SKM-1 treated with dmso at 0.1 percent for 144 hours (cell line): ENCODE measurements around the gene STK25.
"Not testable (repeated sequence)": the region's sequence is repeated elsewhere in the genome, so short reads cannot be mapped to it uniquely, and the experiment has no call there.

Source experiments
- DNase-seq: peaks from one replicate; lab custom pipeline; 2025; ENCODE audit not compliant: unreplicated experiment; lab: John Stamatoyannopoulos, UW

STK25 gene

DNA sequence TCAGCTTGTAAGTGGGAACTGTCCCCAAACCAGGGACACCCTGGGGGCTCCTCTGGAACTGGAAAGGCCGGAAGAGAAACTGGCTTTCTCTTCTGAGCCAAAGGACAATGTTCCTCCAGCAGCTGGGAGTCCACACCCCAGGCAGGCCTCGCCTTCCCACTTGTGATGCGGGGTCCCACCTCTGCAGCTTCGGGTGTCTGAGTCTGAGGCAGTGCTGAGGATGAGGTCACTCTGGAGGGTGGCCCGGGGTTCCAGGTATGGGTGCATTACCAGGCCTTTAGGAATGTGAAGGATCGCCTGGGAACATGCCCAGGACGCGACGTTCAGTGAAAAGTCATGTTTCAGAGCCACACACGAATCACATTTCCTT lies 32.0 kb upstream of the STK25 start:
- DNase-seq, result no peak

DNA sequence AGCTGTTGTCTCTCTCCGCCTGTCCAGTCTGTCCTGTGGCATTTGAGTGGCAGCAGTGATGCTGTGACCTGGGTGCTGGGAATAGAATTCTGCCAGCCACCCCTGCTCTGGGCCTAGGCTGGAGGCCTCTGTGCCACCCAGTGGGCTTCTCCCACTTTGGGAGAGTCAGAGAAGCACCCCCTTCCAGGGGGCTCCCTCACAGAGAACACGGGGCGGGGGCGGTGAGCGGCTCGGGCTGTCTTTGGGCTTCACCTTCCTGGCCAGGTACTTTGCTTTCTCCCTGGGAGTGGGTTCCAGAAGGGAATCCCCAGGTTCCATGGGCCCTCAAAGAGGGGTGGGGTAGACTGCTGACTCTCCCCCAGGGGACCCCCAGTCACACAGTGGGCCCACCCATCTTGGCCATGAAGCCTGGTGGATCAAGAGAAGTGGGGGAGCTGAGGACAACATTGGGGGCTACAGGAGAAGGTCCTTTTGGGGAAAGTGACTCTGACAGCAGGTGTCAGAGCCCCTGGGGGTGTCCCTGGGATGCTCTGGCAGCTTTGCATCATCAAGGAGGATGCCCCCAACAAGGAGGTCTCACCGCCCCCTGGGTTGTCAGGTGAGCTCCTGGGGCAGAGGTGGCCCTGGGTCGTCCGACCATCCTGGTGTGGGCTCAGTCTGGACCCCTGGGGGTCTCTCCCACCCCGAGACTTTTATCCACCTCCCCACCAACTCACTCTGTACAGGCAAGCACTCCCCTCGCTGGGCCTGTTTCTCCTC lies 31.4 kb upstream of the STK25 start:
- DNase-seq, result no peak

DNA sequence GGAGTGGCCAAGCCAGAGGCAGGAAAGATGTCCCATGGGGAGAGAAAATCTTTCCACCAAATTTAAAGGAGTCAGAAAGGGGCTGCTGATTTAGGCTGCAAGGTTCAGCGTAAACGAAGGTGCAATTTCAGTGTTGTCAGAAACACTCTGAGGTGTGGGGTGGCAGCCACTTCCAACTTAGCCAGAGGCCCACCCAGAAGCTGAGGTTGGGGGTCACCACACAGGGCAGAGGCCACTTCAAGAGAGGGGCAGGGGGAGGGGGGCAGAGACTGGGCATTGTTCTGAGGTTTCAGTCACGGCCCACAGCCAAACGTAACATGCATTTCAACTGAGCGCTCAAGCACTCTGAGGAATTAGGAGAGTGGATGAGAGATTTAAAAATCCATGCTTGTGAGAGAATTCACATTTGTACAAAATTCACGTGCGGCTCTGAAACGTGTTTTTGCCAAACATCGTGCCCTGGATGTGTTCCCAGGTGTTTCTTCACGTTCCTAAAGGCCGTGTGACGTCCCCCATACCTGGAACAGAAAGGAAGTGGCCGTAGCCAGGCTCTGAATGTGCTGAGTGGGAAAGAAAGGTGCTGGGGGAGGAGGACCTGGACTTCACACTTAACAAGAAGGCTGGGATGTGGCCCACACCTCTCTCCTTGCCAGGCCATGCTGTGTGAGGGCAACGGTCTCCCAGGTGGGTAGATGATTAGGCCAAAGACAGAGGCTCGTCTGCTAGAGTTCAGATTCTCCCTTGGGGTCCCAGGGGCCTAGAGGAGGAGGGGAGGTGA lies 30.6 kb upstream of the STK25 start:
- DNase-seq, result no peak

DNA sequence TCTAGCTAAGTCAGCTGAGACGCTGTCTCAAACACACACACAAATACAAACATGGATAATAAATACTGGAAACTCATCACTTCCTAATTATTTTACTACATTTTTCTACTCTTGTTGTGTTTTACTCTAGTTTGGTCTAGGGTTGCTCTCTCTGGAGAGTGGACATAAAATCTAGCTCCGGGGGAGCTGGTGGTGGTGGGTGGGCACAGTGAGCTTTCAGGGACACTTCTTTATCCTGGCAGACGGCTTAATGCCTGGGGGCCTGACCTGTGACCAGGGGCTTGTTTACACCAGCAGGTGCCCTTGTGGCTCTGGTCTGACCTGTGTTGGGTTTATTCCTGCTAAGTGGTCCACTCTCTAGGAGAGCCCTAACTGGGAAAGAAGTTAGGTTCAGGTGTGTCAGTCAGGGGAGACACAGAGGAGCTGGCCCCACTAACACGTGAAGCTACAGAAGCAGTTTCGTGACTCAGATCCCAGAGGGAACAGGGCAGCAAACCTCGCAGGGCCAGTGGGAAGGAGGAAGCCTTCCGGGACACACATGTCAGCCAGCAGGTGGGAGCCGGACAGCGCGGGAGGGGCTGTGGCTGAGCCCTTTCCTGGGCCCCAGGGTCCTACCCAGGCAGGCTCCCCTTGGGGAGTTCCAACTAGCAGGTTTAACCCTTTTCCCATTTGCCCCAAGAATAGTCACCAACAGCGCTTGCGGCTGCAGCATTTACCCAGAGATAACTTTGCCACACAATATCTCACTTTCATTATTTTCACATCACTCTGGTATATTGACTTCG lies 27.7 kb upstream of the STK25 start:
- DNase-seq, result no peak

DNA sequence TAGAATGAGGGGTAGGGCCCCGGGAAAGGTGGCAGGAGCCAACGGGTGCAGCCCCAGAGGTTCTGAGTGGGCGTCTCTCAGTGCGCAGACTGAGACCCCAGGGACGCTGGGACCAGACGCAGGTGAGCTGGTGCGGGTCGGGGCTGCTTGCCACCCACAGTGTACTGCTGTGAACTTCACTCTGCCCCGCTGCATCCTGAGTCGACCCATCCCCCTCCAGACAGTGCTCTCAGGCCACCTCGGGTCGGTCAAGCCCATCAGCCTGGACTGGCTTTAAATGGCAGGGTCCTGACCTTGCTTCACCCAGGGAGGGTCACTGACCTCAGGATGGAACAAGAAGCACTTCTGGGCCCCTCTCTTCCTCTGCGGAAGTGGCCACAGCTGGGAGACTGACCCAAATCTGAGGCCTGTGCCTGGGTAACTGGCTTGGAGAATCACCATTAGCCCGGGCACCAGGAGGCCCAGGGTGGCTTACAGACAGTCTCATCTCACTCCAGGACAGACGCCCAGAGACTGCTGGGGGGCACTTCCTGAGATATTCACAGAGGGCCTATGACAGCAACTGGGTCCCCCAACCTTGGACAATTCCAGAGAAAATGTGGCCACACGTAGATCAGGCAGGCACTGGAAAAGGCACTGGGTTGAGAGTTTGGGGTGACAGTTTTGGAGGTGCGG lies 26.5 kb upstream of the STK25 start:
- no peak for DNase-seq

DNA sequence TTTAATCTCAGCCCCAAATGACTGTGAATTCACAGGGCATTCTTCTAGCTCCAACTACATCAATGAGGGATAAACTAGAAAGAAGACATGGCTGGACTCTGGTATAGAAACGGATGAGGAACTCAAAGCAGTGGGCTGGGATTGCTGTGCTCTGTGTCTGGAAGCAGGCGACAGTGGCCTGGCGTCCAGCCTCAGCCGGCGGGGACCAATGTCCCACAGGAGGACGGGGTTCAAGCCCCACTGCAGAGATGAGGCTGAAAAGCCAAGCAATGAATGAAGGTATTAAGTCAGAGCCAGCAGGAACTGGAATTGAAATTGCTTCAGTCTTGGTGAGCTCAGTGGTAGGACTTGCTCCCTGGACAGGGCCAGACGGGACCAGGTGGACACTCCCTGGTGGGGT lies 25.9 kb upstream of the STK25 start:
- no peak for DNase-seq

DNA sequence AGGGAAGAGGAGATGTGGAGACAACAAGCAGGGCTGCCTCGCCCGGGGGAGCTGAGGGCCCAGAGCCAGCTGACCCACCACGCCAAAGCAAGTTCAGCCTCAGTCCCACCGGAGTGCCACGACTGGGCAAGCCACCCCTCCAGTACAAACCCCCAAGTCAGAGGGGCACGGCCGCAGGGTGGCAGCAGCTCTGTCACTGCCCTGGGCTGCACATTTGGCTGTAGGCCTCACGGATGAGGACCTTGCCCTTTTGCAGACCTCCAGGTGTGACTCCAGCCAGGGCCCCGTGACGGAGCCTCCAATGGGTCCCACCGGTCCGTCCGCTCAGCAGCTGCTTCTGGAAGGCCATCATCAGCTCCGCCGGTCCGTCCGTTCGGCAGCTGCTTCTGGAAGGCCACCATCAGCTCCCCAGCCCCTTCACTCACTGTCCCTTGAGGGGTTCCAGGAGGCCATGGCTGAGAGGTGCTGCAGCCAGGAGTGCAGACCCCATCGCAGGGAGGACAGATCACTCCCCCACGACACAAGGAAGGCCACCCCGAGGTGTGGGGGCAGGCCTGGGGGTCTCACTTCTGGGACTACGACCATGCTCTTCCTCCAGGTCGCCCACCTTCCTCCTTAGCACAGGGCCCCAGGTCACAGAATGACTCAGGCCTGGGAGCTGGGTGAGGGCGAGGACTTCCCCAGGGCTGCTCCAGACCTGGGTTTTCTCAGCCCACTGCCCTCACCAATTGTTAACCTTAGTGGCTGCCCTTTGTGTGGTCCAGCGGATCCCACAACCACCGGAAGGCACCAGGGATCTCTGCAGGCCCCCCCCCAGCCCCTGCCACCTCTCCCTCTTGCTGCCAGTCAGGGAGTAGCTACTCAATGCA lies 24.6 kb upstream of the STK25 start:
- no peak for DNase-seq

DNA sequence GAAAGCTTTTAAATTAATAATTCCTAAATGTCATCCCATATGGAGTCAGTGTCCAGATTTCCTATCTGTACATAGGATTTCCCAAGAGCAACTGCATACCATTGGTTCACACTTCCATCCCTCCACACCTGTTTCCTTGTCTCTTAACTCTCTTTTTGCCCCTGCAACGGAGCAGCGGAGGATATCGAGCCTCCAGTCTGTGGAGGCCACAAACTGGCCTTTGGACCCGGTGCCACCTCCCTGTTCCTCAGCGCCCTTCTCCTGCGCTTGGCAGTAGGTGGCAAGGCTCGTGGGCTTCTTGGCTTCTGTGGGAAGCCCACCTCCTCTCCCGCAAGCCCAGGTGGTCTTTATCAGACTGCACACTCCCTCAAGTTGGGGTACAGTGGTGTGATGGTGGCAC lies 23.8 kb upstream of the STK25 start:
- no peak for DNase-seq

DNA sequence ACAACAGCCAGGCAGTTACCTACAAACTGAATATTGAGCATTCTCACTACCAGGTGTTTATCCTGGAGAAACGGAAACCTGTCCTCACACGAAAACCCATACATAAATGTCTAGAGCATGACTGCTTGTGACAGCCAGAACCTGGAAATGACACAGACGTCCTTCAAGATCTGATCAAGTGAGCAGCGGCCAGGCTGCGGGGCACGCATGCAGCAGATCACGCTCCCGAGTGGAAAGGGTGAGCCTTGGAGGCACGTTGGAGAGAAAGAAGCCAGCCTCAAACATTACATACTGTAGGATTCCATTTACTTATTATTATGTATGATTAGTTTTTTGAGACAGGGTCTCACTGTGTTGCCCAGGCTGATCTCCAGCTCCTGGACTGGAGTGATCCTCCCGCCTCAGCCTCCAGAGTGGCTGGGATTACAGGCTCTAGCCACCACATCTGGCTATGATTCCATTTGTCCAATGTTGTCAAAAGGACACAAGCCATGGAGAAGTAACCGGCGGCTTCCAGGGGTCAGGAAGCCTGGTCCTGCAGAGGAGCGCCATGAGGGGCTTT lies 22.9 kb upstream of the STK25 start:
- DNase-seq, result no peak

DNA sequence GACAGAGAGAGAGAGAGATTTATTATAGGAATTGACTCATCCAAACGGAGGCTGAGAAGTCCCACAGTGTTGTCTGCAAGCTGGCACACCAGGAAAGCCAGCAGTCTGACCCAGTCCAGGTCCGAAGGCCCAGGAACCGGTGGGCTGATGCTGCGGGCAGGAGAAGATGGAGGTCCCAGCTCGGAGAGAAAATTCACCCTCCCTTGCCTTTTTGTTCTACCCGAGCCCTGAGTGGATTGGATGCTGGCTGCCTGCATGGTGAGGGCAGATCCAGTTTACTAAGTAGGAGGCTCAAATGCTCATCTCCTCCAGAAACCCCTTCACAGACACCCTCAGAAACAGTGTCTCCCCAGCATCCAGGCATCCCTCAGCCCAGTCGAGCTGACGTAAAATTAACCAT lies 22.2 kb upstream of the STK25 start:
- no peak for DNase-seq

DNA sequence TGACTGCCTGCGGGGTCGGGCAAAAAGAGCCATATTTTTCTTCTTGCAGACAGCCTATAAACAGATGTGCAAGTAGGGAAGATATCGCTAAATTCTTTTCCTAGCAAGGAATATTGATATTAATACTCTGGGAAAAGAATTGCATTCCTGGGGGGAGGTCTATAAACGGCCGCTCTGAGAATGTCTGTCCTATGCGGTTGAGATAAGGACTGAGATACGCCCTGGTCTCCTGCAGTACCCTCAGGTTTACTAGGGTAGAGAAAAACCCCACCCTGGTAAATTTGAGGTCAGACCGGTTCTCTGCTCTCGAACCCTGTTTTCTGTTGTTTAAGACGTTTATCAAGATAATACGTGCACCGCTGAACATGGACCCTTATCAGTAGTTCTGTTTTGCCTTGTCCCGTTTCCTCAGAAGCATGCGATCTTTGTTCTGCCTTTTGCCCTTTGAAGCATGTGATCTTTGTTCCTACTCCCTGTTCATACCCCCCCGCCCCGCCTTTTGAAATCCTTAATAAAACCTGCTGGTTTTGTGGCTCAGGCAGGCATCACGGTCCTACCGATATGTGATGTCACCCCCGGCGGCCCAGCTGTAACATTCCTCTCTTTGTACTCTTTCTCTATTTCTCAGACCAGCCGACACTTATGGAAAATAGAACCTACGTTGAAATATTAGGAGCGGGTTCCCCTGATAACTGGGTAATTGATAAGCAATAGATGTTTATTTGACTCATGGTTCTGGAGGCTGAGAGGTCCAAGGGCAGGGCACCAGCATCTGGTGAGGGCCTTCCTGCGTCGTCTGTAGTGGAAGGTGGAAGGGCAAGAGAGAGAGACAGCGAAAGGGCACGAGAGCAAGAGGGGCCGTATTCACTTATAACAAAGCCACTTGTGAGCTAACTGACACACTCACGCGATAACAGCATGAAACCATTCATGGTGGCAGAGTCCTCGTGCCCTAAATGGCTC lies 17.7 kb upstream of the STK25 start:
- DNase-seq, result not testable (repeated sequence)

DNA sequence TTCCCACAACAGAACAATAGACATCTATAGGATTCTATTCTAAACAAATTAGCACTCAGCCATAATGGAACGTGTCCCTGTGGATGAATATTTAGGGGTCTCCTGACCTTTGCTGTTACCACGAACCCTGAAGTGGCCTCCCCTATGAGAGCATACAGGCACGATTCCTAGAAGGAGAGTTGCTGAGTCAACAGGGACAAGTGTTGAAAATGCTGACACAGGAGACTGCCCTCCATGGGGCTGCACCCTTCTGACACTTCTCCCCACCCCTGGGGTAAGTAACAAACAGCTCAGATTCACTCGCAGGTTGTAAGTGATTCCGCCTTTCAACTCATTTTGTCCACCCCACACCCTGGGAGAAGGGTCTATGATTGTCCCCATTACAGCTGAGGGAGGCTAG lies 14.1 kb upstream of the STK25 start:
- DNase-seq, result no peak

DNA sequence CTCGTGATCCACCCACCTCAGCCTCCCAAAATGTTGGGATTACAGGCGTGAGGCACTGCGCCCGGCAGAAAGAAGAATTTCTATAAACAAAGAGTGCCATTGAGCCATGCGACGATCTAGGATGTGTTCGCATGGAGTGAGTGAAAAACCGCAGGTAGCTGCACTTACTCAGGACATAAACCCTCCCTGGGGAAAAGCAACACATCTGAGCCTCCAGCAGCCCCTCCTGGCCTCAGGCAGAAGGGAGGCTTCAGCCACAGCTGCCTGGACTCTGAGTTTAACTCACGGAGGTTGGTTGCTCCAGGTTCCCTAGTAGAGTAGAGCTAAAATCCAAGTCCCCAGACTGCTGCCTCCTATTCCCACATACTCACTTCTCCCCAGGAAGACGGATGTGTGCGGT lies 11.3 kb upstream of the STK25 start:
- DNase-seq, result no peak

DNA sequence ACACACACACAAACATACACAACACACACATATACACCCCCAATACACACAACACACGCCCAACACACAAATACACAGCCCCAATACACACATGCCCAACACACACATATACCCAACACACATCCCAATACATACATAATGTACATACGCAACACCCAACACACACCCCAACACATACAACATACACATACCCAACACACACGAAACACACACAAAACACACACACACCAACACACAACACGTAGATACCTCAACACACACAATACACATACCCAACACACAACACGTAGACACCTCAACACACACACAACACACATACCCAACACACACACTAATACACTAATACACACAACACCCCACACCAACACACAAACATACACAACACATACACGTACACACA lies 8.9 kb upstream of the STK25 start:
- DNase-seq, result no peak

DNA sequence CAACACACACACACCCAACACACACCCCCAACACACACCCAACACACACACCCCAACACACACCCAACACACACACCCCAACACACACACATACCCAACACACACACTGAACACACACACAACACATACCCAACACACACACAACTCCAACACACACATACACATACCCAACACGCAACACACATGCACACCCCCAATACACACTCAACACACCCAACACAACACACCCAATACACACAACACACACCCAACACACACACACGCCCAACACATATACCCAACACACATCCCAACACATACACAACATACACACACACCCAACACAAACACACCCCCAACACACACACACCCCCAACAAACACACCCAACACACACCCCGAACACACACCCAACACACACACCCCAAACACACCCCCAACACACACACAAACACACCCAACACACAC lies 8.2 kb upstream of the STK25 start:
- no peak for DNase-seq

DNA sequence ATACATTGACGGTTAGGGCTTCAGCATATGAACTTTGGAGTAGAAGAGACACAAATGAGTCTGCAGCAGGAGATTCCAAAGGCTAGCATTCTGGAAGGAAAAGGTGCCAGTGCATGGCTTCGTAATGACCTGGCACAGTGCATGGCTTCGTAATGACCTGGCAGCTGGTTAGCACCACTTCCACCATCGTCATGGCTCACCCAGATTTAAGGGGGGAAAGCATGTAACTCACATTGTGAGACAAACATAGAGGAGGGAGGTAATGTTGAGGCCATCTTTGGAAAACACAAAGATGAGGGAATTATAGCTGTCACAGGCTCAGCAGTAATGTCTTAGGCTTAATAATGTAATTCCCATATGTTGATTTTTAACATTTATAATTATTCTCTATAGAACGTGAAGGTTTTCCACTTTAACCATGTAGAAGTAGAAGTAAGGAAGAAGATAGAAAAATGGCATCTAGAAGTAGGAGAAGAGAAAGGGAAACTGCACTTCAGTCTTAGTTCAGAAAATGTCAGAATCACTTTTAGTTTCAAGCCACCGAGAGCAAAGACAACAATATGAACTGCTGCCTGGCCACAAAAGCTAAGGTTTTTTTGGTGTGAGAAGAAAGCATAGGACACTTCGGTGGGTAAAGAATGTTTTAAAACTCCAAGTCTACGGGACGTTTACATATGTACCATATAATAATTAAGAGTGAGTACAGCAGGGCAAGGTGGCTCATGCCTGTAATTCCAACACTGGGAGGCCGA lies 6.8 kb upstream of the STK25 start:
- no peak for DNase-seq

DNA sequence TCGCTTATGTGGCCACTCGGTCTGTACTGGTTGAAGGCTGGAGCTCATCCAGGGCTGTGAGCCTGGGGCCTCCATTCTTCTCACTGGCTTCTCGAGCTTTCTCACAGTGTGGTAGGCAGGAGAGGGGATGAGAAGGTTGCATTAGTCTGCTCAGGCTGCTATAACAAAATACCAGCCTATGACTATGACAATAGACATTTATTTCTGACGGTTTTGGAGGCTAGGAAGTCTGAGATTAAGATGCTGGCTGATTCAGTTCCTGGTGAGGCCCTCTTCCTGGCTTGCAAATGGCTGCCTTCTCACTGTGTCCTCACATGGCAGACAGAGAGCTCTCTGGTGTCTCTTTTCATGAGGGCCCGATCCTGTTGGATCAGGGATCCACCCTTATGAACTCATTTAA lies 6.2 kb upstream of the STK25 start:
- DNase-seq, result no peak

DNA sequence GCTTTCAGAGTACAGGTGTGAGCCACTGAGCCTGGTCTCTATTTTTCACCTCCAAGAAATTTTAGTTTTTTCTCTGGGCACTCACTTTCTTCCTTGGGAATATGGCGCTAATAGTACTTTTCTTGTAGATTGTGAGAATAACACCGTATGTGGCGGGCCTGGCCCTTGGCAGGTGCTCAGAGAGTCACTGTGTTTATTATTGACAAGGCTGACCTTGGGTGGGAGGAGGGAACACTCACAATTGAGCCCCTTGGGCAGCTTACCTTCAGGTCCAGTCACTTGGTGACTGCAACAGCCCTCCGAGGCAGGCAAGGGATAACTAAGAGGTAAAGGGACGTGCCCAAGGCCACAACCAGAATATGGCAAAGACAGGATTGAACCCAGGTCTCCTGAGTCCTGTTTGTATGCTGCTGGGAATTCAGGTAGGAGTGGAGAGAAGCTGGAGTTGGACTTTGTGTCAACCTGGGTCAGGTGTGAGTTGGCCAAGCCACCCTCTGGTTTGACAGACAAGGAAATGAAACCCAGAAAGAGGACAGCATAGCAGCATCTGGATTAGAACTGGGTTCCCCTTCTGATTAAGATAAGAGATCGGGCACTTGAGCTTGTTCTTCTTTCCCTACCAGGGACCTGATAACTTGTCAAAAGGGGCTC lies 2.8 kb upstream of the STK25 start:
- DNase-seq, result no peak
